Panc1 (cell line): Measurements from ENCODE around the gene FRK. TPM values are rescaled to one million over a fixed set of nuclear protein-coding genes. Genes with fewer than 3 reads are reported as not detected.
"Not testable (repeated sequence)": the region's sequence is repeated elsewhere in the genome, so short reads cannot be mapped to it uniquely, and the experiment has no call there.

Experiments
- ATAC-seq: fragments of 200-7000 bp; cut with Tn5 transposase; 2 replicates; pipeline ENCODE4 v1.9.1; 2020; ENCODE audit warnings: mild to moderate bottlenecking, moderate library complexity
- BruUV-seq: library from RNA; stranded (reverse); fragments of 400-500 nt; replicated peaks from 2 replicates; lab custom pipeline; 2021; lab: Mats Ljungman, UMichigan
- CTCF ChIA-PET: fragments of 300-600 bp; sonication (Branson Sonifier 250); formaldehyde crosslinking; loops from one replicate; lab custom pipeline; 2022; ENCODE audit warnings: antibody characterized with exemption; lab: Charles Lee
- POLR2A ChIA-PET: fragments of 300-600 bp; sonication (Branson Sonifier 250); formaldehyde crosslinking; loops from one replicate; lab custom pipeline; 2022; ENCODE audit warnings: antibody characterized with exemption; lab: Charles Lee
- DNase-seq: peaks from one replicate; pipeline ENCODE4 v3.0.0-alpha.2; 2010; ENCODE audit warnings: low read depth, low spot score
- H3K27ac ChIP-seq: 2 replicates; pipeline ENCODE4 v1.5.1; 2011; ENCODE audit warnings: mild to moderate bottlenecking, low read length, inconsistent platforms
- H3K27me3 ChIP-seq: fragments of 200-500 bp; sonication (Bioruptor generic); 2 replicates; pipeline ENCODE4 v1.6.0; 2014; ENCODE audit warnings: low read length, inconsistent platforms; ENCODE audit not compliant: control insufficient read depth, insufficient read depth
- H3K36me3 ChIP-seq: fragments of 200-500 bp; sonication (Bioruptor generic); 2 replicates; pipeline ENCODE4 v1.5.1; 2014; ENCODE audit warnings: inconsistent platforms, mild to moderate bottlenecking, low read length, moderate library complexity; ENCODE audit not compliant: control insufficient read depth, insufficient read depth
- H3K4me1 ChIP-seq: 2 replicates; pipeline ENCODE4 v1.5.1; 2011; ENCODE audit warnings: inconsistent platforms, mild to moderate bottlenecking, low read length, moderate library complexity; ENCODE audit not compliant: control insufficient read depth, insufficient read depth
- H3K4me3 ChIP-seq, 2 experiments: 2 replicates each; pipeline ENCODE4 v1.5.1; 2011 to 2012; ENCODE audit warnings: low read depth in 2 of 2, low read length in 2 of 2, mild to moderate bottlenecking in 2 of 2, inconsistent platforms in 1 of 2, moderate library complexity in 1 of 2
- H3K9me3 ChIP-seq: fragments of 200-500 bp; sonication (Bioruptor generic); 2 replicates; pipeline ENCODE4 v1.5.1; 2014; ENCODE audit warnings: low read depth, mild to moderate bottlenecking, inconsistent platforms, low read length, moderate library complexity; ENCODE audit not compliant: control insufficient read depth, insufficient read depth
- POLR2AphosphoS5 ChIP-seq: IDR thresholded peaks from 2 replicates; pipeline ENCODE4 v1.6.1; 2012; ENCODE audit warnings: mild to moderate bottlenecking, low read depth, low read length, moderate library complexity
- REST ChIP-seq, 2 experiments: IDR thresholded peaks; 2 replicates each; pipeline ENCODE4 v1.6.1; 2011 to 2012; ENCODE audit warnings: low read depth in 2 of 2, control low read depth in 1 of 2, low read length in 1 of 2, mild to moderate bottlenecking in 1 of 2, moderate library complexity in 1 of 2; ENCODE audit not compliant: insufficient read depth in 1 of 2
- SIN3A ChIP-seq: IDR thresholded peaks from 2 replicates; pipeline ENCODE4 v1.6.1; 2012; ENCODE audit warnings: low read depth, mild to moderate bottlenecking, low read length, moderate library complexity, borderline replicate concordance; ENCODE audit not compliant: insufficient read depth
- TCF7L2 ChIP-seq: IDR thresholded peaks from 2 replicates; pipeline ENCODE4 v1.6.1; 2011; ENCODE audit warnings: mild to moderate bottlenecking, low read depth, low read length, inconsistent platforms
- in situ Hi-C: cut with HindIII; loops from 2 replicates; pipeline ENCODE4 v1.10.0; 2016; ENCODE audit warnings: low sequenced_read_pairs, low pct_unique_long_range_greater_than_20kb
- intact Hi-C: fragments of 100-400 bp; cut with micrococcal nuclease; formaldehyde crosslinking; loops from one replicate; pipeline ENCODE4 v1.10.0; 2022; ENCODE audit not compliant: unreplicated experiment
- total RNA-seq: library from RNA; stranded (reverse); gene quantifications from one replicate; pipeline ENCODE4 v1.2.1, GENCODE V29; 2021; ENCODE audit not compliant: unreplicated experiment
- TF ChIP-seq, protein P1 (sequence below): fragments of 450-650 bp; IDR thresholded peaks from 2 replicates; pipeline ENCODE4 v1.5.1; 2017; ENCODE audit warnings: mild to moderate bottlenecking

The FRK gene
- total RNA-seq, 1 experiment from 2014 or later = 2.5 TPM

- in situ Hi-C loops = no loop called here
- Histone ChIP-seq H3K36me3 (no peaks in the 10 kb centered on the region), H3K27me3 (peaks cover 6% of the 10 kb centered on the region; the same call in 1 of the 2 replicates), H3K27ac (no peak overlapping the region), H3K4me1 (no peaks in the 10 kb centered on the region), H3K4me3 (no peak overlapping the region), H3K9me3 (no peaks in the 10 kb centered on the region)
- TF ChIP-seq REST (IDR thresholded peaks at IDR 0.05; ENCODE audit: insufficient read depth in 1 of 2, low read depth in 2 of 2, low read length in 1 of 2) (no peak), POLR2AphosphoS5 (no peak), TCF7L2 (no peak), SIN3A (no peak)
- TF ChIP-seq, protein P1, sequence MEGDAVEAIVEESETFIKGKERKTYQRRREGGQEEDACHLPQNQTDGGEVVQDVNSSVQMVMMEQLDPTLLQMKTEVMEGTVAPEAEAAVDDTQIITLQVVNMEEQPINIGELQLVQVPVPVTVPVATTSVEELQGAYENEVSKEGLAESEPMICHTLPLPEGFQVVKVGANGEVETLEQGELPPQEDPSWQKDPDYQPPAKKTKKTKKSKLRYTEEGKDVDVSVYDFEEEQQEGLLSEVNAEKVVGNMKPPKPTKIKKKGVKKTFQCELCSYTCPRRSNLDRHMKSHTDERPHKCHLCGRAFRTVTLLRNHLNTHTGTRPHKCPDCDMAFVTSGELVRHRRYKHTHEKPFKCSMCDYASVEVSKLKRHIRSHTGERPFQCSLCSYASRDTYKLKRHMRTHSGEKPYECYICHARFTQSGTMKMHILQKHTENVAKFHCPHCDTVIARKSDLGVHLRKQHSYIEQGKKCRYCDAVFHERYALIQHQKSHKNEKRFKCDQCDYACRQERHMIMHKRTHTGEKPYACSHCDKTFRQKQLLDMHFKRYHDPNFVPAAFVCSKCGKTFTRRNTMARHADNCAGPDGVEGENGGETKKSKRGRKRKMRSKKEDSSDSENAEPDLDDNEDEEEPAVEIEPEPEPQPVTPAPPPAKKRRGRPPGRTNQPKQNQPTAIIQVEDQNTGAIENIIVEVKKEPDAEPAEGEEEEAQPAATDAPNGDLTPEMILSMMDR = no peak
- ChIA-PET POLR2A (no interaction called here), CTCF (no interaction called here)
- BruUV-seq = no TSS peak
- DNase-seq (no peak), ATAC-seq (no peak)
- intact Hi-C loops = no loop called here
These were observed 14.0 kb downstream of the FRK start for GRCh38 chr6:116046737-116047136.

GRCh38 chr6:116046272-116046671, 14.4 kb downstream of the FRK start:
- in situ Hi-C loops, H3K27ac ChIP-seq, DNase-seq, H3K36me3 ChIP-seq, intact Hi-C loops, H3K27me3 ChIP-seq, H3K4me1 ChIP-seq, BruUV-seq, CTCF ChIA-PET, H3K9me3 ChIP-seq, POLR2A ChIA-PET, ATAC-seq, H3K4me3 ChIP-seq: not testable (repeated sequence)

- Histone ChIP-seq H3K4me1 (no peaks in the 10 kb centered on the region), H3K36me3 (no peaks in the 10 kb centered on the region), H3K27ac (no peak overlapping the region), H3K9me3 (no peaks in the 10 kb centered on the region), H3K4me3 (no peak overlapping the region), H3K27me3 (no peaks in the 10 kb centered on the region)
- ATAC-seq (no peak), DNase-seq (no peak)
- POLR2A ChIA-PET = no interaction called here
- TF ChIP-seq SIN3A (no peak), POLR2AphosphoS5 (no peak), TCF7L2 (no peak), REST (IDR thresholded peaks at IDR 0.05; ENCODE audit: insufficient read depth in 1 of 2, low read depth in 2 of 2, low read length in 1 of 2) (no peak)
- TF ChIP-seq, protein P1 = no peak
- in situ Hi-C loops = no loop called here
- BruUV-seq = no TSS peak
- intact Hi-C loops = no loop called here
- CTCF ChIA-PET = no interaction called here
These were observed 18.8 kb downstream of the FRK start for GRCh38 chr6:116041934-116042333.
